ENCODE results near the gene MARK4.

Gene MARK4

GRCh38 chr19:45347570-45348366, 96.7 kb downstream of the MARK4 start:
- no peak overlapping the region for H3K27ac ChIP-seq (ENCODE audit: insufficient read depth in 1 of 2, low read depth in 1 of 2, low read length in 2 of 2, poor library complexity in 1 of 2, severe bottlenecking in 2 of 2)
- peaks cover 0 to 21% (median 13%) of the 10 kb centered on the region in 4 experiments for H3K36me3 ChIP-seq (ENCODE audit: control insufficient read depth in 4 of 4, insufficient read depth in 4 of 4, low read length in 3 of 4)
- DNase-seq = no peak
- CTCF ChIA-PET = interaction anchor here (1.1 kb wide), 1 partner anchor 9 kb away, joined by 5 read pairs; no protein-coding TSS in a partner anchor
- WGBS (ENCODE audit: insufficient coverage) = 86% methylated on average over 24 of the region's 25 CpGs
- H3K4me1 ChIP-seq (ENCODE audit: control extremely low read depth in 1 of 4, control insufficient read depth in 4 of 4, insufficient read depth in 4 of 4, low read length in 3 of 4) = no peaks in the 10 kb centered on the region
- peaks cover 0 to 42% (median 9%) of the 10 kb centered on the region in 5 experiments for H3K27me3 ChIP-seq (replicated peaks in 2 of 5; ENCODE audit: control insufficient read depth in 4 of 5, insufficient read depth in 5 of 5, low read length in 4 of 5)
- no peak overlapping the region for H3K4me3 ChIP-seq (ENCODE audit: control insufficient read depth in 1 of 7, extremely low read depth in 1 of 7, insufficient read depth in 4 of 7, low read depth in 2 of 7, low read length in 6 of 7)
- POLR2A ChIA-PET = no interaction called here
- no peaks in the 10 kb centered on the region for H3K9me3 ChIP-seq (ENCODE audit: control extremely low read depth in 1 of 5, control insufficient read depth in 4 of 5, insufficient read depth in 2 of 5, low read depth in 1 of 5, low read length in 4 of 5)

DNA sequence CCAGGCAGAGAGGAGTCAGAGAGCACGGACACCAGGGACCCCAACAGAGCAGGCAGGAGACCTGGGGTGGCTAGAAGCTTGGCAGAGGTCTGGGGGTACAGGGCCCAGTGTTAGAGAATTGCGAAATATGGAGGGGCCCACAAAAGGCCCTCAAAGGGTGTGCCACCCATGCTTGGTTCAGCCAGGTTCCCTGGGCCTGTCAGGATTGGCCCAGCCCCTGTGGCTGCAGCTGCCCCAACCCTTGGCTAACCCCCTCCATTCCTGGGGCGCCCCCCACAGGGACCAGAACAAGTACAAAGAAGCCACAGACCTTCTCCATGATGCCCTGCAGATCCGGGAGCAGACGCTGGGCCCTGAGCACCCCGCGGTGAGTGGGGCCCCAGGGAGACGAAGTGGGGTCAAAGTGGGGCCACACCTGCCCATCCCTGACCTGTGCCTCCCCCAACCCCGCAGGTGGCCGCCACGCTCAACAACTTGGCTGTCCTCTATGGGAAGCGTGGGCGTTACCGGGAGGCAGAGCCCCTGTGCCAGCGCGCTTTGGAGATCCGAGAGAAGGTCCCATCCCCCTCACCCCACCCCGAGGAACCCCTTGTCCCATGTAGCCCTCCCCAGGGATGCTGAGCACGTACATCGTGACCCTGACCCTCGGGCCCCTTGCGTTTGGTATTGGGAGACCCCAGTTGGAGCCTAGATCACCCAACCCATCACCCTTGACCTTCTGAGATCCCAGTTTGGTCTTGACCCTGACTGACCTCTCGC, 97.5 kb downstream of the MARK4 start:
- WGBS (ENCODE audit: insufficient coverage) = 82% methylated on average over 13 of the region's 23 CpGs
- no peaks in the 10 kb centered on the region for H3K9me3 ChIP-seq (ENCODE audit: control extremely low read depth in 1 of 5, control insufficient read depth in 4 of 5, insufficient read depth in 2 of 5, low read depth in 1 of 5, low read length in 4 of 5)
- peaks cover 0 to 28% (median 15%) of the 10 kb centered on the region in 4 experiments for H3K36me3 ChIP-seq (ENCODE audit: control insufficient read depth in 4 of 4, insufficient read depth in 4 of 4, low read length in 3 of 4)
- no peak for DNase-seq
- CTCF ChIA-PET = interaction anchor here (1.1 kb wide), 1 partner anchor 10 kb away, joined by 5 read pairs; no protein-coding TSS in a partner anchor
- POLR2A ChIA-PET = no interaction called here
- H3K27ac ChIP-seq (ENCODE audit: insufficient read depth in 1 of 2, low read depth in 1 of 2, low read length in 2 of 2, poor library complexity in 1 of 2, severe bottlenecking in 2 of 2) = no peak overlapping the region
- peaks cover 0 to 38% (median 6%) of the 10 kb centered on the region in 5 experiments for H3K27me3 ChIP-seq (replicated peaks in 2 of 5; ENCODE audit: control insufficient read depth in 4 of 5, insufficient read depth in 5 of 5, low read length in 4 of 5)
- no peaks in the 10 kb centered on the region for H3K4me1 ChIP-seq (ENCODE audit: control extremely low read depth in 1 of 4, control insufficient read depth in 4 of 4, insufficient read depth in 4 of 4, low read length in 3 of 4)
- no peak overlapping the region for H3K4me3 ChIP-seq (ENCODE audit: control insufficient read depth in 1 of 7, extremely low read depth in 1 of 7, insufficient read depth in 4 of 7, low read depth in 2 of 7, low read length in 6 of 7)

DNA sequence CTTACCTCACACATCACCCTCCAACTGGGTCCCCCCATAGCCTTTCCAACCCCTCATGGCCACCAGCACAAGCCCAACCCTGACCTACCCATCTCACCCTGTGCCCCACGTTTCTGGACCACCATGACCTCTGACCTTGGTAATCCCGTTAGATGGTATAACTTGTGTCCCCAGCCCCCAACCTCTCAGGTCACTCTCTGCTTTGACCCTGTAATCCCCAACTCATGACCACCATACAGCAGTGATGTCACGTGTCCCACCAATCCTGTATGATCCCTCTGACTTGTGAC, 98.0 kb downstream of the MARK4 start:
- Histone ChIP-seq H3K9me3 (ENCODE audit: control extremely low read depth in 1 of 5, control insufficient read depth in 4 of 5, insufficient read depth in 2 of 5, low read depth in 1 of 5, low read length in 4 of 5) (no peaks in the 10 kb centered on the region), H3K27me3 (replicated peaks in 2 of 5; ENCODE audit: control insufficient read depth in 4 of 5, insufficient read depth in 5 of 5, low read length in 4 of 5) (peaks cover 0 to 37% (median 6%) of the 10 kb centered on the region in 5 experiments), H3K27ac (ENCODE audit: insufficient read depth in 1 of 2, low read depth in 1 of 2, low read length in 2 of 2, poor library complexity in 1 of 2, severe bottlenecking in 2 of 2) (no peak overlapping the region), H3K36me3 (ENCODE audit: control insufficient read depth in 4 of 4, insufficient read depth in 4 of 4, low read length in 3 of 4) (peaks cover 0 to 32% (median 18%) of the 10 kb centered on the region in 4 experiments), H3K4me3 (ENCODE audit: control insufficient read depth in 1 of 7, extremely low read depth in 1 of 7, insufficient read depth in 4 of 7, low read depth in 2 of 7, low read length in 6 of 7) (no peak overlapping the region), H3K4me1 (ENCODE audit: control extremely low read depth in 1 of 4, control insufficient read depth in 4 of 4, insufficient read depth in 4 of 4, low read length in 3 of 4) (no peaks in the 10 kb centered on the region)
- 74% methylated on average over 3 of the region's 3 CpGs for WGBS (ENCODE audit: insufficient coverage)
- CTCF ChIA-PET = no interaction called here
- POLR2A ChIA-PET = no interaction called here
- no peak for DNase-seq

DNA sequence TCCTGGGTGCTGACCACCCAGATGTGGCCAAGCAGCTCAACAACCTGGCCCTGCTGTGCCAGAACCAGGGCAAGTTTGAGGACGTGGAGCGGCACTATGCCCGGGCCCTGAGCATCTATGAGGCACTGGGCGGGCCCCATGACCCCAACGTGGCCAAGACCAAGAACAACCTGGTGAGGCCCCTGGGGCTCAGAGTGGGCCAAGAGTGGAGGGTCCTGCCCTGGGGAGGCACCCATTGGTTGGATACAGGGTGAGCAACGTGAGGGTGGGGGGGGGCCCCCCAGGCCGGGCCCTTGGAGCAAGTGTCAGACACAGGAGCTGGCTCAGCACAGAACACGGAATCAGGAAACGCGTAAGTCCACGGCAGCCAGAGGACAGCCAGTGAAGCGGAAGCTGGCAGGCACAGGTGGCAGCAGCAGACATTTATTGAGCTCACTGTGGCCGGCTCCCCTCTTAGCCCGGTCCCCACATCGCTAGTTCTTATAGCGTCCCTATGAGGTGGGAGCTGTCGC, 98.4 kb downstream of the MARK4 start:
- H3K27ac ChIP-seq (ENCODE audit: insufficient read depth in 1 of 2, low read depth in 1 of 2, low read length in 2 of 2, poor library complexity in 1 of 2, severe bottlenecking in 2 of 2) = no peak overlapping the region
- H3K27me3 ChIP-seq (replicated peaks in 2 of 5; ENCODE audit: control insufficient read depth in 4 of 5, insufficient read depth in 5 of 5, low read length in 4 of 5) = peaks cover 0 to 35% (median 6%) of the 10 kb centered on the region in 5 experiments
- H3K4me1 ChIP-seq (ENCODE audit: control extremely low read depth in 1 of 4, control insufficient read depth in 4 of 4, insufficient read depth in 4 of 4, low read length in 3 of 4) = no peaks in the 10 kb centered on the region
- H3K4me3 ChIP-seq (ENCODE audit: control insufficient read depth in 1 of 7, extremely low read depth in 1 of 7, insufficient read depth in 4 of 7, low read depth in 2 of 7, low read length in 6 of 7) = no peak overlapping the region
- H3K36me3 ChIP-seq (ENCODE audit: control insufficient read depth in 4 of 4, insufficient read depth in 4 of 4, low read length in 3 of 4) = peaks cover 0 to 35% (median 20%) of the 10 kb centered on the region in 4 experiments
- DNase-seq = no peak
- no peaks in the 10 kb centered on the region for H3K9me3 ChIP-seq (ENCODE audit: control extremely low read depth in 1 of 5, control insufficient read depth in 4 of 5, insufficient read depth in 2 of 5, low read depth in 1 of 5, low read length in 4 of 5)
- CTCF ChIA-PET = interaction anchor here (1.2 kb wide), 1 partner anchor 12 kb away, joined by 3 read pairs; no protein-coding TSS in a partner anchor
- WGBS (ENCODE audit: insufficient coverage) = 94% methylated on average over 14 of the region's 17 CpGs
- POLR2A ChIA-PET = interaction anchor here (0.7 kb wide), 1 partner anchor 22 kb away, joined by 6 read pairs; no protein-coding TSS in a partner anchor

DNA sequence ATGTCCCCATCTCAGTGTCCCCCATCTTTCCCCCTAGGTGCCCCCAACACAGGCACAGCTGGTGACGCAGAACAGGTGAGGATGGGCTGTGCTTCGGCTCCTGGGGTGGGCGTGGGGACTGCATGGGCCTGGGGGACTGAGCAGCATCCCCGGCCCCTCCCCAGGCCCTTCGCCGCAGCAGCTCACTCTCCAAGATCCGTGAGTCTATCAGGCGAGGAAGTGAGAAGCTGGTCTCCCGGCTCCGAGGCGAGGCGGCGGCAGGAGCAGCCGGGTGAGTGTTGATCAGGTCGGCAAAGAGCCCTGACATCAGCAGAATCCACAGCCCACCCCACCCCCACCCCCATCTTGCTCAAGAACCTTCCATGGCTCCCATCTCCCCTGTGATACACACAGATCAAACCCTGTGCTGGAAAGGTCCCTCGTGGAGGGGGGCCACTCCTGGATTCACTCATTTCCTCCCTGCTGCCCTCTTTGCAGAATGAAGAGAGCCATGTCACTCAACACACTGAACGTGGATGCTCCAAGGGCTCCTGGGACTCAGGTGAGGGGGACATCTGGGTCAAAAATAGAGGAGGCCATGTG, 99.5 kb downstream of the MARK4 start:
- 90% methylated on average over 9 of the region's 17 CpGs for WGBS (ENCODE audit: insufficient coverage)

DNA sequence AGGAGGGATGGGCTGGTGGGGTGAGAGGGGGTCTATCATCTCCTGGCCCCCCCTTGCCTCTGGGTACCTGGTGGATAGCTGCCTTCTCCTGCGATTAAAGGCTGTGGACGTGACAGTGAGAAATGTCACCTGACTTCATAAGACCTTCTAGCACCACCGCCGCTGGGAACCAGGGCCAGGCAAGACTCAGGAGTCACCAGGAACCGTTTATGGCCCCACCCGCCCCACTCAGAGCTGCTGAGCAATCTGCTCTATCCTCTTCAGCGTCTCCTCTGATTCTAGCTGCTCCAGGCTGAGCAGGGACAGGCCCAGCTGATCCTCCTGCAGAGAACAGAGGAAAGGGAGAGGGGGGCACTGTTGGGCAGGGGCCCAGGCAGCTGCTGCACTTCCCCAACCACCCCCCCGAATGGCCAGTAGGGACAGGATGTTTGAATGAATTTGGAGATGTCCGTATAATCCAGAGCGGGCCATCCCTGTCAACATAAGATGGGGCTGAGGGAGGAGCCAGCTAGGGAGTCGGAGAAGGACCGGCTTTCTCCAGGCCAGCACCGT, 100.4 kb downstream of the MARK4 start:
- Histone ChIP-seq H3K9me3 (ENCODE audit: control extremely low read depth in 1 of 5, control insufficient read depth in 4 of 5, insufficient read depth in 2 of 5, low read depth in 1 of 5, low read length in 4 of 5) (no peaks in the 10 kb centered on the region), H3K27me3 (replicated peaks in 2 of 5; ENCODE audit: control insufficient read depth in 4 of 5, insufficient read depth in 5 of 5, low read length in 4 of 5) (peaks cover 0 to 17% (median 3%) of the 10 kb centered on the region in 5 experiments), H3K27ac (ENCODE audit: insufficient read depth in 1 of 2, low read depth in 1 of 2, low read length in 2 of 2, poor library complexity in 1 of 2, severe bottlenecking in 2 of 2) (no peak overlapping the region), H3K36me3 (ENCODE audit: control insufficient read depth in 4 of 4, insufficient read depth in 4 of 4, low read length in 3 of 4) (peaks cover 3 to 51% (median 25%) of the 10 kb centered on the region in 4 experiments), H3K4me1 (ENCODE audit: control extremely low read depth in 1 of 4, control insufficient read depth in 4 of 4, insufficient read depth in 4 of 4, low read length in 3 of 4) (no peaks in the 10 kb centered on the region), H3K4me3 (ENCODE audit: control insufficient read depth in 1 of 7, extremely low read depth in 1 of 7, insufficient read depth in 4 of 7, low read depth in 2 of 7, low read length in 6 of 7) (no peak overlapping the region)
- no peak for DNase-seq
- ChIA-PET CTCF (no interaction called here), POLR2A (no interaction called here)
- WGBS (ENCODE audit: insufficient coverage) = 83% methylated on average over 11 of the region's 13 CpGs

More for the DNA sequence above, 99.5 kb downstream of the MARK4 start:
- CTCF ChIA-PET = interaction anchor here (1.2 kb wide), 1 partner anchor 11 kb away, joined by 3 read pairs; no protein-coding TSS in a partner anchor
- H3K4me3 ChIP-seq (ENCODE audit: control insufficient read depth in 1 of 7, extremely low read depth in 1 of 7, insufficient read depth in 4 of 7, low read depth in 2 of 7, low read length in 6 of 7) = no peak overlapping the region
- H3K4me1 ChIP-seq (ENCODE audit: control extremely low read depth in 1 of 4, control insufficient read depth in 4 of 4, insufficient read depth in 4 of 4, low read length in 3 of 4) = no peaks in the 10 kb centered on the region
- no peaks in the 10 kb centered on the region for H3K9me3 ChIP-seq (ENCODE audit: control extremely low read depth in 1 of 5, control insufficient read depth in 4 of 5, insufficient read depth in 2 of 5, low read depth in 1 of 5, low read length in 4 of 5)
- peaks cover 0 to 43% (median 22%) of the 10 kb centered on the region in 4 experiments for H3K36me3 ChIP-seq (ENCODE audit: control insufficient read depth in 4 of 4, insufficient read depth in 4 of 4, low read length in 3 of 4)
- peaks cover 0 to 26% (median 3%) of the 10 kb centered on the region in 5 experiments for H3K27me3 ChIP-seq (replicated peaks in 2 of 5; ENCODE audit: control insufficient read depth in 4 of 5, insufficient read depth in 5 of 5, low read length in 4 of 5)
- POLR2A ChIA-PET = no interaction called here
- no peak for DNase-seq
- H3K27ac ChIP-seq (ENCODE audit: insufficient read depth in 1 of 2, low read depth in 1 of 2, low read length in 2 of 2, poor library complexity in 1 of 2, severe bottlenecking in 2 of 2) = no peak overlapping the region
